Testis (tissue), 2 donors: ENCODE measurements around the gene HMSD.

ENCODE experiments used
- POLR2A ChIP-seq: fragments of 450-650 bp; IDR thresholded peaks from one replicate; pipeline ENCODE4 v1.6.1; 2017; ENCODE audit warnings: antibody characterized with exemption, mild to moderate bottlenecking, moderate library complexity
- TF ChIP-seq, protein P1 (sequence below), 3 experiments: fragments of 450-650 bp in 2 of 3; fragments of 200-600 bp in 1 of 3; sonication (generic) in 1 of 3; IDR thresholded peaks; one replicate each; pipeline ENCODE4 v1.5.1; 2016 to 2019; ENCODE audit warnings: antibody characterized with exemption in 3 of 3, mild to moderate bottlenecking in 2 of 3, moderate library complexity in 1 of 3

DNA sequence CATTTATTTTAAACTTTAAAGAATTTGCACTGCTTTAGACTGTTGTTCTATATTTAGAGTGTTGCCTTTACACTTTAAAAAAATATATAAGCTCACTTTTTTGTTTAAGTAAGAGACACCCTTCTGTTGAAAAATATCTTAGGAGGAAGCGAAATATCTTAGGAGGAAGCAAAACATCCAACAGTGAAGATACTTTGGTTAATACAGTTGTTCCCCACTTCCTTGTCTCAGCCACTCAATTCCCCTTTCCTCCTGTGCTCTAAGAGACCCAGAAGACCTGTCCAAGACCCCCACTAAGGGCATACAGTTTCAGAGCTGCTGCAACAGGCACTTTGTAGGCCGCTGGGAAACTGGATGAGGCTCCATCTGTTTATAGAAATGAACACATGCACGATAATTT, 26.5 kb downstream of the HMSD start:
- TF ChIP-seq, protein P1, sequence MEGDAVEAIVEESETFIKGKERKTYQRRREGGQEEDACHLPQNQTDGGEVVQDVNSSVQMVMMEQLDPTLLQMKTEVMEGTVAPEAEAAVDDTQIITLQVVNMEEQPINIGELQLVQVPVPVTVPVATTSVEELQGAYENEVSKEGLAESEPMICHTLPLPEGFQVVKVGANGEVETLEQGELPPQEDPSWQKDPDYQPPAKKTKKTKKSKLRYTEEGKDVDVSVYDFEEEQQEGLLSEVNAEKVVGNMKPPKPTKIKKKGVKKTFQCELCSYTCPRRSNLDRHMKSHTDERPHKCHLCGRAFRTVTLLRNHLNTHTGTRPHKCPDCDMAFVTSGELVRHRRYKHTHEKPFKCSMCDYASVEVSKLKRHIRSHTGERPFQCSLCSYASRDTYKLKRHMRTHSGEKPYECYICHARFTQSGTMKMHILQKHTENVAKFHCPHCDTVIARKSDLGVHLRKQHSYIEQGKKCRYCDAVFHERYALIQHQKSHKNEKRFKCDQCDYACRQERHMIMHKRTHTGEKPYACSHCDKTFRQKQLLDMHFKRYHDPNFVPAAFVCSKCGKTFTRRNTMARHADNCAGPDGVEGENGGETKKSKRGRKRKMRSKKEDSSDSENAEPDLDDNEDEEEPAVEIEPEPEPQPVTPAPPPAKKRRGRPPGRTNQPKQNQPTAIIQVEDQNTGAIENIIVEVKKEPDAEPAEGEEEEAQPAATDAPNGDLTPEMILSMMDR (IDR thresholded peaks at IDR 0.05): no peak
- no peak for TF ChIP-seq POLR2A
